Mesendoderm (in vitro differentiated cells): ENCODE measurements around the gene ACAT2.

Experiments used
- DNase-seq: peaks from one replicate; pipeline ENCODE4 v3.0.0; 2013
- H2AK5ac ChIP-seq: 2 replicates; pipeline ENCODE4 v1.6.1; 2013; ENCODE audit warnings: low read length, inconsistent platforms
- H2BK120ac ChIP-seq: 2 replicates; pipeline ENCODE4 v1.6.1; 2013; ENCODE audit warnings: low read depth, mild to moderate bottlenecking, low read length, moderate library complexity, mixed read lengths
- H2BK15ac ChIP-seq: replicated peaks from 2 replicates; pipeline ENCODE4 v1.6.1; 2013; ENCODE audit warnings: low read depth, mild to moderate bottlenecking, moderate library complexity
- H2BK5ac ChIP-seq: 2 replicates; pipeline ENCODE4 v1.6.1; 2013; ENCODE audit warnings: low read length, inconsistent platforms
- H3K18ac ChIP-seq: 2 replicates; pipeline ENCODE4 v1.6.1; 2013; ENCODE audit warnings: mild to moderate bottlenecking, low read length, mixed read lengths
- H3K23ac ChIP-seq: one replicate; pipeline ENCODE4 v1.6.1; 2013; ENCODE audit warnings: low read length
- H3K27ac ChIP-seq: 2 replicates; pipeline ENCODE4 v1.5.1; 2013; ENCODE audit warnings: low read depth, mild to moderate bottlenecking, inconsistent platforms, low read length, moderate library complexity
- H3K27me3 ChIP-seq: 2 replicates; pipeline ENCODE4 v1.6.1; 2013; ENCODE audit warnings: low read length, control low read depth, mild to moderate bottlenecking, inconsistent platforms; ENCODE audit not compliant: insufficient read depth, poor library complexity
- H3K36me3 ChIP-seq: 2 replicates; pipeline ENCODE4 v1.6.1; 2013; ENCODE audit warnings: low read length, inconsistent platforms; ENCODE audit not compliant: control insufficient read depth, insufficient read depth
- H3K4ac ChIP-seq: one replicate; pipeline ENCODE4 v1.6.1; 2013; ENCODE audit warnings: low read depth, mild to moderate bottlenecking, low read length, moderate library complexity
- H3K4me1 ChIP-seq: 2 replicates; pipeline ENCODE4 v1.6.1; 2013; ENCODE audit warnings: low read depth, low read length, inconsistent platforms; ENCODE audit not compliant: control insufficient read depth
- H3K4me2 ChIP-seq: 2 replicates; pipeline ENCODE4 v1.6.1; 2013; ENCODE audit warnings: low read length
- H3K4me3 ChIP-seq: 2 replicates; pipeline ENCODE4 v1.5.1; 2013; ENCODE audit warnings: mild to moderate bottlenecking, low read length
- H3K56ac ChIP-seq: one replicate; pipeline ENCODE4 v1.6.1; 2013; ENCODE audit warnings: low read length
- H3K79me1 ChIP-seq: 2 replicates; pipeline ENCODE4 v1.6.1; 2013; ENCODE audit warnings: low read length, inconsistent platforms
- H3K79me2 ChIP-seq: 2 replicates; pipeline ENCODE4 v1.6.1; 2013; ENCODE audit warnings: mild to moderate bottlenecking, low read length; ENCODE audit not compliant: control insufficient read depth, insufficient read depth
- H3K9ac ChIP-seq: 2 replicates; pipeline ENCODE4 v1.6.1; 2013; ENCODE audit warnings: low read length, inconsistent platforms
- H4K5ac ChIP-seq: one replicate; pipeline ENCODE4 v1.6.1; 2013; ENCODE audit warnings: low read length
- H4K8ac ChIP-seq: one replicate; pipeline ENCODE4 v1.6.1; 2013; ENCODE audit warnings: low read depth, mild to moderate bottlenecking, control low read depth, low read length, moderate library complexity
- WGBS: extraction: QIAGEN DNeasy Blood & Tissue Kit; methylation state at CpG from one replicate; pipeline ENCODE4 v1.1.7; 2013; ENCODE audit warnings: low lambda C conversion rate, missing lambda C conversion rate; ENCODE audit not compliant: insufficient coverage; ENCODE audit errors: extremely low coverage; 5-methylcytosine and 5-hydroxymethylcytosine counted together

The ACAT2 gene

DNA sequence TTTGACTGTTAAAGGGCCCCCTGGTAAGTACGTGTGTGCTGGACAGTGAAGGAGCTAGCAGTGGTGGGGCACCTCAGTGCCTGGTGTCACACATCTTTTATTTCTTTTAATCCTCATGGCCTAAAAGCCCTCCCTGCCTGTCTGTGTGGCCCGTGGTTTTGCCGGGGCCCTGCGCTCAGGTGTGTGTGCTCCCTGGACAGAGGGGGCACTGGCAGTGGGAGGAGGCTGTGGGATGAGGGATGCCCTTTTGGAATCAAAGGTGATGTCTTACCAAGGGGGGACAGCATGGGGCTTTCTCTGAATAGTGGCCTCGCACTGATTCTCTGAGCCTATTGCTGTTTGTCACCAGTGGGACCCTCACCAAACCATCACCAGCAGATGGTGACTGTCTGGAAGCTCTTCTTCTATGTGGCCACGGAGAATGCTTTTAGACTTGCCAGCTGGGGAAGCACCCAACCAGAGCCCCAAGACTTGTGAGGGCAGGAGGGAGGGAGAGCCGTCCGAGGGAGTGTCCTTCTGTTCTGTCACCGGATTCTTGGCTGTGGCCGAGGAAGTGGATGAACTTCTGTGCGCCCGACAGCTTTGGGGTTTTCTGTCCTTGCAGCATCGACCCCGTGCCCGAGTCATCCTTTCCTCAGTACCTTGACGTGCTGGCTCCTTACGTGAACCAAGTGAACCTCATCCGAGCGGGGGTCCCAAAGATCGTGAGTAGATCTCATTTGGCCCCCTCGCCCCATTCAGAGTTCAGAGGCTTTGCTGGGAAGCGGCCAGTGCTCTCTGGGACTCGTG lies 56.3 kb downstream of the ACAT2 start:
- Histone ChIP-seq H3K27ac (no peak overlapping the region), H3K79me1 (no peaks in the 10 kb centered on the region), H2BK5ac (no peak overlapping the region), H3K4me3 (no peak overlapping the region), H2BK120ac (no peak overlapping the region), H3K36me3 (no peaks in the 10 kb centered on the region), H4K8ac (no peak overlapping the region), H3K27me3 (no peaks in the 10 kb centered on the region), H3K18ac (no peak overlapping the region), H3K79me2 (no peaks in the 10 kb centered on the region), H2BK15ac (no peak overlapping the region), H3K23ac (no peak overlapping the region), H3K4me2 (no peak overlapping the region), H3K56ac (no peak overlapping the region), H3K4me1 (no peaks in the 10 kb centered on the region), H4K5ac (no peak overlapping the region), H2AK5ac (no peak overlapping the region), H3K9ac (no peak overlapping the region), H3K4ac (no peak overlapping the region)
- no CpG with 5 or more reads among the region's 23 CpGs for WGBS
- no peak for DNase-seq

DNA sequence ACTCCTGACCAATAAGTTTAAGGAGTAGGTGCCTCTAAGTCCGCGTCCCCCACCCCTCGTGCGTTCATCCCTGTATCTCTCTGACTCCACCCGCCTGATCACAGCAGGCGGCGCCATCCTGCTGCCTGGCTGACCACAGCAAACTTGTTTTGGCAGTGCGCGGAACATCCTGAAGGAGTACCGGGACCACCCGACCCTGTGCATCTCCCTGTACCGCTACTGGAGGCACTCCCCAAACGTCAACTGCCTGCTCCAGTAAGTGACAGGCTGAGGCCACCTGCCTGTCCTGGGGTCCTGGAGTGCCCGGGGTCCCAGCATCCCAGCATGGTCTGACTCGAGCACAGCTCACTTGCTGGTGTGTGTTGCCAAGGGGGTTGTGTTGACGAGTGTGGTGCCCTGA lies 57.3 kb downstream of the ACAT2 start:
- Histone ChIP-seq H3K9ac (no peak overlapping the region), H3K79me2 (no peaks in the 10 kb centered on the region), H4K8ac (no peak overlapping the region), H3K36me3 (no peaks in the 10 kb centered on the region), H3K4ac (no peak overlapping the region), H3K23ac (no peak overlapping the region), H3K4me1 (no peaks in the 10 kb centered on the region), H3K4me3 (no peak overlapping the region), H2BK120ac (no peak overlapping the region), H3K79me1 (no peaks in the 10 kb centered on the region), H3K27ac (no peak overlapping the region), H3K56ac (no peak overlapping the region), H4K5ac (no peak overlapping the region), H3K4me2 (no peak overlapping the region), H3K27me3 (no peaks in the 10 kb centered on the region), H3K18ac (no peak overlapping the region), H2BK15ac (no peak overlapping the region), H2AK5ac (no peak overlapping the region), H2BK5ac (no peak overlapping the region)
- no peak for DNase-seq
- WGBS = no CpG with 5 or more reads among the region's 16 CpGs

DNA sequence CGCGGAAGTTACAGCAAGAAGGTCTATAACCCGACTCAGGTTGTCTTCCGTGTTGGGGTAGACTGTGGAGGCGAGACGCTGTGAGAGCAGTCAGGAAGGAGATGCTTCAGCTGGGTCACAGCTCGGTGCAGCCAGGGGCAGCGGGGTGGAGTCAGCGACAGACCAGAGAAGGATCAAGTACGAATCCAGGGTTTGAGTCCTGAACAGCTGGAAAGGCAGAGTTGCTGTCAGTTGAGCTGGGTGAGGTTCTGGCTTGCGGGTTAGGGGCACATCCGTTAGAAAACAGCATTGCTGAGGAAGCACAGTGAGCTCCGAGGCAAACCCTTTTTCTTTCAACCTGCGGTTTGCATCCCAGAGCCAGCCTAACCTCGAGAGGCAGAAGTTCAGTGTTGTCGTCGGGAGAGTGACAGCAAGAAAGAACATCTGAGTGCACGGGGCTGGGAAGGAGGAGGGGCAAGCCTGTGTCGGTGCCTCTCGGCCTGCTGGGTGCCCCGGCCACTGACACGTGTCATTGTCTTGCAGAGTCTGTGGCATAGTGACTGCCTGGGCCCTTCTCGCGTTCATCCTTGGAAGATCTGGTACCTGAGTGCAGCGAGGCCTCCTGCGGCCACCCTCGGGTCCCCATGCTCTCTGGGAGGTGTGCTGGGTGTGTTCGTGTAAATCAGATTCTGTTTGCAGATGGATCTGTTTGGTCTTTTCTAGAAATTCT lies 58.2 kb downstream of the ACAT2 start:
- no peak for DNase-seq
- Histone ChIP-seq H3K27ac (no peak overlapping the region), H4K5ac (no peak overlapping the region), H3K9ac (no peak overlapping the region), H2BK5ac (no peak overlapping the region), H4K8ac (no peak overlapping the region), H2BK15ac (no peak overlapping the region), H3K23ac (no peak overlapping the region), H2AK5ac (no peak overlapping the region), H3K4me3 (no peak overlapping the region), H3K79me2 (no peaks in the 10 kb centered on the region), H3K27me3 (no peaks in the 10 kb centered on the region), H2BK120ac (no peak overlapping the region), H3K4ac (no peak overlapping the region), H3K56ac (no peak overlapping the region), H3K36me3 (no peaks in the 10 kb centered on the region), H3K4me1 (no peaks in the 10 kb centered on the region), H3K79me1 (no peaks in the 10 kb centered on the region), H3K18ac (no peak overlapping the region), H3K4me2 (no peak overlapping the region)
- no CpG with 5 or more reads among the region's 28 CpGs for WGBS

DNA sequence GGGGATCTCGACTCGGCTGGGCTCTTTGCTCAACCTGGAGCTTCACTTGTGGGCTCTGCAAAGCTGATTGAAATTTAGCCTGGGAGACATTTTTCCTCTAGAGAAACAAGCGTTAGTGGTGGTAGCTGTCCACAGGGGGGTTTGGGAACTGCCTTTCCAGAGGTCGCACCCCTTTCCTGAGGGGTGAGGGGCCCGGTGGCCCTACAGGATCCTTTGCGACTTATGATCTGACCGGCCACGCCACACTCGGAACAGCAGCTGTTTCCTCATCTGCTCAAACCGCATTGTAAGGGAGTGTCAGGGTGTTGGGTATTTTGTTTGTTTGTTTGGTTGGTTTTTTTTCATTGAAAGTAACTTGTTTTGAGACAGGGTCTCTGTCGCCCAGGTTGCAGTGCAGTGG lies 59.3 kb downstream of the ACAT2 start:
- Histone ChIP-seq H3K27ac (no peak overlapping the region), H2BK5ac (no peak overlapping the region), H3K23ac (no peak overlapping the region), H3K18ac (no peak overlapping the region), H3K4ac (no peak overlapping the region), H3K36me3 (no peaks in the 10 kb centered on the region), H3K27me3 (no peaks in the 10 kb centered on the region), H2BK15ac (no peak overlapping the region), H3K79me1 (no peaks in the 10 kb centered on the region), H3K4me1 (no peaks in the 10 kb centered on the region), H3K79me2 (no peaks in the 10 kb centered on the region), H2BK120ac (no peak overlapping the region), H3K4me3 (no peak overlapping the region), H3K56ac (no peak overlapping the region), H3K9ac (no peak overlapping the region), H3K4me2 (no peak overlapping the region), H4K8ac (no peak overlapping the region), H2AK5ac (no peak overlapping the region), H4K5ac (no peak overlapping the region)
- DNase-seq = no peak
- no CpG with 5 or more reads among the region's 11 CpGs for WGBS

DNA sequence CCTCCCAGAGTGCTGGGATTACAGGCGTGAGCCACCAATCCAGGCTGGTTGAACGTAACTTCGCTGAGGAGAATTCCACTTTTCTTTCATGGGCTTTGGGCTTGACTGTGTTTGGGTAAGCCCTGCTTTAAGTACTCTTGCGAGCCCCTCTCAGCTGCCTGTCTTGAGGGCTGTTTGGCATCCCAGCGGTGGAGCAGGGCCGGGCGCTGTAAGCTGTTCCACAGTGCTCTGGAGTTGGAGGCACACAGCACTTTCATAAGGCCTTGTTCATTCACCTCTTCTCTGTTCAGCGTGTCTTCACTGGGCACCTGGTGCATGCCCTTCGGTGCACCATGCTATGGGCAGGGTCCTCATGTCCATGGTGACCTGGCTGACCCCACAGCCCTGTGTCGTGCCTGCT lies 59.9 kb downstream of the ACAT2 start:
- no peaks in the 10 kb centered on the region for H3K27me3 ChIP-seq
- no peak overlapping the region for H3K23ac ChIP-seq
- no peak overlapping the region for H3K4me2 ChIP-seq
- H4K8ac ChIP-seq = no peak overlapping the region
- no CpG with 5 or more reads among the region's 10 CpGs for WGBS
- H3K4me3 ChIP-seq = no peak overlapping the region
- DNase-seq = no peak
- no peaks in the 10 kb centered on the region for H3K79me1 ChIP-seq
- no peak overlapping the region for H3K4ac ChIP-seq
- no peak overlapping the region for H3K18ac ChIP-seq
- H4K5ac ChIP-seq = no peak overlapping the region
- no peak overlapping the region for H3K56ac ChIP-seq
- H3K79me2 ChIP-seq = no peaks in the 10 kb centered on the region
- no peak overlapping the region for H2BK120ac ChIP-seq
- H2AK5ac ChIP-seq = no peak overlapping the region
- no peak overlapping the region for H2BK5ac ChIP-seq
- no peak overlapping the region for H3K27ac ChIP-seq
- H3K4me1 ChIP-seq = no peaks in the 10 kb centered on the region
- H3K9ac ChIP-seq = no peak overlapping the region
- H2BK15ac ChIP-seq = no peak overlapping the region
- no peaks in the 10 kb centered on the region for H3K36me3 ChIP-seq
